ENCODE data around the gene PTPA.
"Not testable (repeated sequence)": the region's sequence is repeated elsewhere in the genome, so short reads cannot be mapped to it uniquely, and the experiment has no call there.

PTPA gene

GRCh38 chr9:129177791-129178567 lies 66.8 kb downstream of the PTPA start, which contains the start of gene IER5L:
TSS of gene IER5L (minus strand) at chr9:129178261. CDS start at chr9:129178052, 209 bp downstream.
- DNase-seq (ENCODE audit: low read depth) = peak; percentile 92

- no peak for DNase-seq (ENCODE audit: low read depth)
Measured at GRCh38 chr9:129178568-129179382, 67.6 kb downstream of the PTPA start.

- no peak for DNase-seq (ENCODE audit: low read depth)
Measured at GRCh38 chr9:129181246-129181645, 70.0 kb downstream of the PTPA start.

- DNase-seq (ENCODE audit: low read depth) = no peak
Measured at GRCh38 chr9:129182122-129182521, 70.9 kb downstream of the PTPA start.

GRCh38 chr9:129182625-129183494 lies 71.6 kb downstream of the PTPA start:
- no peak for DNase-seq (ENCODE audit: low read depth)

- DNase-seq (ENCODE audit: low read depth) = no peak
Measured at GRCh38 chr9:129183495-129184218, 72.4 kb downstream of the PTPA start.

GRCh38 chr9:129184219-129184524 lies 73.0 kb downstream of the PTPA start:
- DNase-seq (ENCODE audit: low read depth) = no peak

- no peak for DNase-seq (ENCODE audit: low read depth)
Measured at GRCh38 chr9:129184596-129185122, 73.4 kb downstream of the PTPA start.

- no peak for DNase-seq (ENCODE audit: low read depth)
Measured at GRCh38 chr9:129185402-129185801, 74.2 kb downstream of the PTPA start.

- DNase-seq (ENCODE audit: low read depth) = no peak
Measured at GRCh38 chr9:129185991-129186390, 74.8 kb downstream of the PTPA start.

GRCh38 chr9:129187042-129187441 lies 75.8 kb downstream of the PTPA start:
- DNase-seq (ENCODE audit: low read depth) = no peak

GRCh38 chr9:129189971-129190370 lies 78.8 kb downstream of the PTPA start:
- DNase-seq (ENCODE audit: low read depth) = not testable (repeated sequence)

- no peak for DNase-seq (ENCODE audit: low read depth)
Measured at GRCh38 chr9:129191234-129191633, 80.0 kb downstream of the PTPA start.

- no peak for DNase-seq (ENCODE audit: low read depth)
Measured at GRCh38 chr9:129193655-129194054, 82.4 kb downstream of the PTPA start.

GRCh38 chr9:129194221-129194620 lies 83.0 kb downstream of the PTPA start:
- DNase-seq (ENCODE audit: low read depth) = no peak

- no peak for DNase-seq (ENCODE audit: low read depth)
Measured at GRCh38 chr9:129195606-129196005, 84.4 kb downstream of the PTPA start.

- not testable (repeated sequence) for DNase-seq (ENCODE audit: low read depth)
Measured at GRCh38 chr9:129197045-129197444, 85.8 kb downstream of the PTPA start.

GRCh38 chr9:129197978-129198318 lies 86.7 kb downstream of the PTPA start:
- DNase-seq (ENCODE audit: low read depth) = no peak
